ENCODE data around the gene WNT1. TPM values are rescaled to one million over a fixed set of nuclear protein-coding genes. Genes with fewer than 3 reads are reported as not detected.
A peak's percentile ranks its signal among the peaks of the same experiment; 100 is the strongest.

Gene WNT1
- total RNA-seq, 2 donors from 2014 or later, result not detected

- Mint-ChIP-seq H3K27me3 (peaks cover 38% of the 10 kb centered on the region), H3K4me3 (peak overlapping the region; percentile 68), H3K4me1 (peaks cover 14% of the 10 kb centered on the region), H3K27ac (no peak overlapping the region), H3K9me3 (no peaks in the 10 kb centered on the region), H3K36me3 (ENCODE audit: low read depth) (peaks cover 29% of the 10 kb centered on the region)
- ATAC-seq (replicated peaks), result peak; percentile 20
Measured at GRCh38 chr12:48997719-48998496, 19.8 kb downstream of the WNT1 start.

GRCh38 chr12:48998497-48999353, 20.6 kb downstream of the WNT1 start:
- Mint-ChIP-seq H3K27ac (no peak overlapping the region), H3K36me3 (ENCODE audit: low read depth) (peaks cover 37% of the 10 kb centered on the region), H3K27me3 (peaks cover 35% of the 10 kb centered on the region), H3K4me3 (peak overlapping the region; percentile 68), H3K4me1 (peaks cover 14% of the 10 kb centered on the region), H3K9me3 (no peaks in the 10 kb centered on the region)
- peak; percentile 33 for ATAC-seq (replicated peaks)

- Mint-ChIP-seq H3K4me1 (peaks cover 14% of the 10 kb centered on the region), H3K9me3 (no peaks in the 10 kb centered on the region), H3K4me3 (peak within 1 kb of the TSS; percentile 68), H3K27ac (no peak within 1 kb of the TSS), H3K36me3 (ENCODE audit: low read depth) (peaks cover 45% of the 10 kb centered on the region), H3K27me3 (peaks cover 29% of the 10 kb centered on the region)
- ATAC-seq (replicated peaks), result peak; percentile 49
Measured at GRCh38 chr12:48999371-49000131, 21.4 kb downstream of the WNT1 start, which contains the start of gene DDN. Gene DDN (minus strand): TSS chr12:48999375. CDS start chr12:48999287, 88 bp downstream.

- H3K4me3 Mint-ChIP-seq, result peak overlapping the region; percentile 68
- H3K27me3 Mint-ChIP-seq, result peaks cover 24% of the 10 kb centered on the region
- peaks cover 53% of the 10 kb centered on the region for H3K36me3 Mint-ChIP-seq (ENCODE audit: low read depth)
- H3K9me3 Mint-ChIP-seq, result no peaks in the 10 kb centered on the region
- no peak overlapping the region for H3K27ac Mint-ChIP-seq
- peaks cover 9% of the 10 kb centered on the region for H3K4me1 Mint-ChIP-seq
- ATAC-seq (replicated peaks), result no peak
Measured at GRCh38 chr12:49000346-49000745, 22.2 kb downstream of the WNT1 start.

- ATAC-seq (replicated peaks), result no peak
- Mint-ChIP-seq H3K27ac (no peak overlapping the region), H3K4me1 (no peaks in the 10 kb centered on the region), H3K27me3 (no peaks in the 10 kb centered on the region), H3K9me3 (no peaks in the 10 kb centered on the region), H3K4me3 (no peak overlapping the region), H3K36me3 (ENCODE audit: low read depth) (peaks cover 95% of the 10 kb centered on the region)
Measured at GRCh38 chr12:49008943-49009342, 30.8 kb downstream of the WNT1 start.

- Mint-ChIP-seq H3K27me3 (no peaks in the 10 kb centered on the region), H3K4me1 (peaks cover 2% of the 10 kb centered on the region), H3K36me3 (ENCODE audit: low read depth) (peaks cover 89% of the 10 kb centered on the region), H3K4me3 (no peak overlapping the region), H3K9me3 (no peaks in the 10 kb centered on the region), H3K27ac (no peak overlapping the region)
- ATAC-seq (replicated peaks), result no peak
Measured at GRCh38 chr12:49010092-49010668, 32.1 kb downstream of the WNT1 start.

- Mint-ChIP-seq H3K27me3 (no peaks in the 10 kb centered on the region), H3K4me1 (peaks cover 16% of the 10 kb centered on the region), H3K27ac (no peak overlapping the region), H3K4me3 (no peak overlapping the region), H3K9me3 (no peaks in the 10 kb centered on the region), H3K36me3 (ENCODE audit: low read depth) (peaks cover 89% of the 10 kb centered on the region)
- no peak for ATAC-seq (replicated peaks)
Measured at GRCh38 chr12:49012739-49013138, 34.6 kb downstream of the WNT1 start.

GRCh38 chr12:49013428-49013827, 35.3 kb downstream of the WNT1 start:
- no peak overlapping the region for H3K4me3 Mint-ChIP-seq
- no peaks in the 10 kb centered on the region for H3K27me3 Mint-ChIP-seq
- H3K27ac Mint-ChIP-seq, result no peak overlapping the region
- no peaks in the 10 kb centered on the region for H3K9me3 Mint-ChIP-seq
- no peak for ATAC-seq (replicated peaks)
- peaks cover 16% of the 10 kb centered on the region for H3K4me1 Mint-ChIP-seq
- peaks cover 82% of the 10 kb centered on the region for H3K36me3 Mint-ChIP-seq (ENCODE audit: low read depth)

GRCh38 chr12:49014547-49014946, 36.4 kb downstream of the WNT1 start:
- Mint-ChIP-seq H3K27ac (no peak overlapping the region), H3K9me3 (no peaks in the 10 kb centered on the region), H3K36me3 (ENCODE audit: low read depth) (peaks cover 71% of the 10 kb centered on the region), H3K4me1 (peaks cover 16% of the 10 kb centered on the region), H3K4me3 (no peak overlapping the region), H3K27me3 (no peaks in the 10 kb centered on the region)
- ATAC-seq (replicated peaks), result no peak

GRCh38 chr12:49015196-49015595, 37.1 kb downstream of the WNT1 start:
- H3K27me3 Mint-ChIP-seq, result no peaks in the 10 kb centered on the region
- H3K36me3 Mint-ChIP-seq (ENCODE audit: low read depth), result peaks cover 65% of the 10 kb centered on the region
- ATAC-seq (replicated peaks), result no peak
- H3K27ac Mint-ChIP-seq, result no peak overlapping the region
- no peaks in the 10 kb centered on the region for H3K9me3 Mint-ChIP-seq
- peaks cover 16% of the 10 kb centered on the region for H3K4me1 Mint-ChIP-seq
- no peak overlapping the region for H3K4me3 Mint-ChIP-seq

GRCh38 chr12:49017891-49018260, 39.8 kb downstream of the WNT1 start:
- H3K27me3 Mint-ChIP-seq, result no peaks in the 10 kb centered on the region
- H3K4me3 Mint-ChIP-seq, result peak overlapping the region; percentile 92
- peak overlapping the region; percentile 95 for H3K27ac Mint-ChIP-seq
- ATAC-seq (replicated peaks), result peak; percentile 39
- H3K36me3 Mint-ChIP-seq (ENCODE audit: low read depth), result peaks cover 56% of the 10 kb centered on the region
- H3K4me1 Mint-ChIP-seq, result peaks cover 16% of the 10 kb centered on the region
- no peaks in the 10 kb centered on the region for H3K9me3 Mint-ChIP-seq

- Mint-ChIP-seq H3K36me3 (ENCODE audit: low read depth) (peaks cover 56% of the 10 kb centered on the region), H3K9me3 (no peaks in the 10 kb centered on the region), H3K27ac (peak within 1 kb of the TSS; percentile 95), H3K4me1 (peaks cover 16% of the 10 kb centered on the region), H3K4me3 (peak within 1 kb of the TSS; percentile 92), H3K27me3 (no peaks in the 10 kb centered on the region)
- ATAC-seq (replicated peaks), result peak; percentile 95
Measured at GRCh38 chr12:49018261-49019119, 40.4 kb downstream of the WNT1 start, which contains the start of gene PRKAG1. Gene PRKAG1 (minus strand): TSS chr12:49018776. CDS start chr12:49018740, 36 bp downstream.

- Mint-ChIP-seq H3K27ac (peak overlapping the region; percentile 95), H3K4me1 (peaks cover 16% of the 10 kb centered on the region), H3K27me3 (no peaks in the 10 kb centered on the region), H3K4me3 (peak overlapping the region; percentile 92), H3K36me3 (ENCODE audit: low read depth) (peaks cover 53% of the 10 kb centered on the region), H3K9me3 (no peaks in the 10 kb centered on the region)
- no peak for ATAC-seq (replicated peaks)
Measured at GRCh38 chr12:49019120-49019430, 41.0 kb downstream of the WNT1 start.

Data from activated T-helper 17 cell treated with anti-CD3 and anti-CD28 coated beads, Interleukin-2, amount 50 U/mL, for 72 hours (primary cell).